Type B pancreatic cell (in vitro differentiated cells): ENCODE measurements around the gene SKAP1. TPM values are rescaled to one million over a fixed set of nuclear protein-coding genes. Genes with fewer than 3 reads are reported as not detected.

Experiments used
- DNase-seq: peaks from one replicate; pipeline ENCODE4 v3.0.0; 2021; ENCODE audit warnings: mixed read lengths; ENCODE audit not compliant: unreplicated experiment; ENCODE audit errors: extremely low spot score
- H3K27ac Mint-ChIP-seq: 2 replicates; pipeline ENCODE4 v1.8.0; 2021; ENCODE audit warnings: mild to moderate bottlenecking, mixed read lengths
- H3K27me3 Mint-ChIP-seq: 2 replicates; pipeline ENCODE4 v1.8.0; 2021; ENCODE audit warnings: mixed read lengths
- H3K36me3 Mint-ChIP-seq: 2 replicates; pipeline ENCODE4 v1.8.0; 2021; ENCODE audit warnings: mixed read lengths
- H3K4me1 Mint-ChIP-seq: one replicate; pipeline ENCODE4 v1.8.0; 2021; ENCODE audit warnings: mixed read lengths; ENCODE audit not compliant: unreplicated experiment
- H3K4me3 Mint-ChIP-seq: 2 replicates; pipeline ENCODE4 v1.8.0; 2021; ENCODE audit warnings: mild to moderate bottlenecking, mixed read lengths
- H3K9me3 Mint-ChIP-seq: 2 replicates; pipeline ENCODE4 v1.8.0; 2021; ENCODE audit warnings: mixed read lengths
- total RNA-seq: library from RNA; stranded (reverse); gene quantifications from 2 replicates; pipeline ENCODE4 v1.2.1, GENCODE V29; 2021; ENCODE audit warnings: low replicate concordance
- TF ChIP-seq, protein P1 (sequence below): fragments of 200-600 bp; sonication (generic); conservative IDR thresholded peaks from 2 replicates; pipeline ENCODE4 v1.5.0; 2021; ENCODE audit warnings: antibody characterized with exemption, mild to moderate bottlenecking

SKAP1 gene
- total RNA-seq, 1 donor from 2014 or later: 0.43 TPM

DNA sequence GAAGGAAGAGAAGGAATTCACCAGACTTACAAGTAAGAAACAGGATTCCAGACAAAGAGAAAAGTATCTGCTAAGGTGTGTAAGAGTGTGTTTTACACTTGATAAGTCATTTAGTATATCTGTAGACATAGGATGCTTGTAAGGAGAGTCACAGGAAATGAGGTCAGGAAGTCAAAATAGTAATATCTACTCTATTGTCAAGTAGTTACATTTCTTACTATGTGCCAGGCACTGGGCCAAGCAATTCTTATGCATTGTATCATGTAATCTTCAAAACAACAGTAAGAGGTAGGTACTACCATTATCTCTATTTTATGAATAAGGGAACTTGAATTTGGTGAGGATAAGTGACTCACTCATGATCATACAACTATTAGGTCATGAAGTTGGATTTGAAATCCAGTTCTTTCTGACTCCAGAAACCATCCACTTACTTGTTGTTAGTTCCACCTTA is 193.3 kb downstream of the SKAP1 start:
- Mint-ChIP-seq H3K27me3 (peaks cover 10% of the 10 kb centered on the region), H3K4me1 (peaks cover 14% of the 10 kb centered on the region), H3K36me3 (no peaks in the 10 kb centered on the region), H3K27ac (no peak overlapping the region), H3K4me3 (no peak overlapping the region), H3K9me3 (no peaks in the 10 kb centered on the region)
- TF ChIP-seq, protein P1, sequence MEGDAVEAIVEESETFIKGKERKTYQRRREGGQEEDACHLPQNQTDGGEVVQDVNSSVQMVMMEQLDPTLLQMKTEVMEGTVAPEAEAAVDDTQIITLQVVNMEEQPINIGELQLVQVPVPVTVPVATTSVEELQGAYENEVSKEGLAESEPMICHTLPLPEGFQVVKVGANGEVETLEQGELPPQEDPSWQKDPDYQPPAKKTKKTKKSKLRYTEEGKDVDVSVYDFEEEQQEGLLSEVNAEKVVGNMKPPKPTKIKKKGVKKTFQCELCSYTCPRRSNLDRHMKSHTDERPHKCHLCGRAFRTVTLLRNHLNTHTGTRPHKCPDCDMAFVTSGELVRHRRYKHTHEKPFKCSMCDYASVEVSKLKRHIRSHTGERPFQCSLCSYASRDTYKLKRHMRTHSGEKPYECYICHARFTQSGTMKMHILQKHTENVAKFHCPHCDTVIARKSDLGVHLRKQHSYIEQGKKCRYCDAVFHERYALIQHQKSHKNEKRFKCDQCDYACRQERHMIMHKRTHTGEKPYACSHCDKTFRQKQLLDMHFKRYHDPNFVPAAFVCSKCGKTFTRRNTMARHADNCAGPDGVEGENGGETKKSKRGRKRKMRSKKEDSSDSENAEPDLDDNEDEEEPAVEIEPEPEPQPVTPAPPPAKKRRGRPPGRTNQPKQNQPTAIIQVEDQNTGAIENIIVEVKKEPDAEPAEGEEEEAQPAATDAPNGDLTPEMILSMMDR: no peak
- no peak for DNase-seq

DNA sequence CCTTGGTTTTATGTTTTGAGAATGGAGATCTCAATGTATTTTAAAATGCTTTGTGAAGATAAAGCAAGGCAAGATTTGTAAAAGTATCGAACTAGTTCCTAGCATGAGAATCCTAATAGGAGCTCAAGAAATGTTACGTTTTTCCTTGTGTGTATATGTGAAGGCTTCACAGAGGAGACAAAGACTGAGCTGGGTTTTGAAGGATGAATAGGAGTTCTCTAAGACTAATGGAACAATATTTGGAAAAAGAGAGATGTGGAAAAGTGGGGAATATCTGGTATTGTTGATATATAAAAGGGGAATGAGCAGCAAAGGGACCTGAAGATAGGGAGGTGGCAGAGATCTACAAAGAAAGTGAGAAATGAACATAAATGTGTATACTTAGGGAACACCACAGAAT is 195.1 kb downstream of the SKAP1 start:
- H3K27me3 Mint-ChIP-seq: peaks cover 15% of the 10 kb centered on the region
- no peak for DNase-seq
- H3K36me3 Mint-ChIP-seq: no peaks in the 10 kb centered on the region
- peaks cover 10% of the 10 kb centered on the region for H3K4me1 Mint-ChIP-seq
- H3K9me3 Mint-ChIP-seq: no peaks in the 10 kb centered on the region
- no peak overlapping the region for H3K4me3 Mint-ChIP-seq
- no peak overlapping the region for H3K27ac Mint-ChIP-seq
- TF ChIP-seq, protein P1: no peak

DNA sequence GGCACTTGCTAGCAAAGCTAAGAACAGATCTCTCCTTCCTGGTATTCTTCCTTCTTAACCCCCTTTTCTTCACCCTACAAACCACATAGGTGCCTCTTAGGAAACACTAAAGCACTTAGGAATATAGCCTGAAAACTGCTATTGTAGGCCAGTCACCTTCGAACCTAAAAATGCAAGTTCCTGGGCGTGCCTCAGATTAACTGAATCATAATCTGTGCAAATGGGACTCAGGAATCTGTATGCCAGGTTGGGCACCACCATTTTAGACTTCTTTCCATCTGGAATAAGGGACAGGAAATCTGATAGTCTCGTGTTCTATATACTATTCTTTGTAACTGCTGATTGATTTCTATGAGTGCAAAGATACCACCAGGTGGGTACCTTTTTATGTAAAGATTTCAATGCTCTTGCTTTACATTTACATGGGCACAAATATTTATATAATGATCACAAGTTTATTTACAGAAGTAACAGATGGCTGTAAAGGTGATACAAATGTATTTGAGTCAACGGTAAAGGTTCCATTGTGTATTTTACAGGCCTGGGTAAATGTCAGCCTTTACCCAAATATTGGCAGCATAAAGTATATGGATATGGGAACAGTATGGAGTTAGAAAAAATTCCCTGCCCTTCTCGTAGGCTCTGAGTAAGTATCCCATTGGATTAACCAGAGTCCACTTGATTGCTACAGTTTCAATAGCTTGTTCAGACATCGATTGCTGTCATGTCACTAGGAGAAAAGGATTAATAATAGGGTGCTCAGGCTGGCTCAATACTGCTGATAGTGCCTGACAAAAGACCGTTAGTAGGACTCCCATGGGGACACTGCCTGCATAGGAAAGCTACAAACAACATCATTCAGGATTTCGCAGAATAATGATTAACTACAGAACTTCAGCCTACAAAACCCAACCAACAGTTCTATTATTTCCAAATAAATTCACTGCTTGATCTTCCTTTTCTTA is 197.7 kb downstream of the SKAP1 start:
- Mint-ChIP-seq H3K4me3 (no peak overlapping the region), H3K9me3 (no peaks in the 10 kb centered on the region), H3K27ac (no peak overlapping the region), H3K36me3 (no peaks in the 10 kb centered on the region), H3K27me3 (peaks cover 19% of the 10 kb centered on the region), H3K4me1 (peaks cover 7% of the 10 kb centered on the region)
- TF ChIP-seq, protein P1: no peak
- no peak for DNase-seq

DNA sequence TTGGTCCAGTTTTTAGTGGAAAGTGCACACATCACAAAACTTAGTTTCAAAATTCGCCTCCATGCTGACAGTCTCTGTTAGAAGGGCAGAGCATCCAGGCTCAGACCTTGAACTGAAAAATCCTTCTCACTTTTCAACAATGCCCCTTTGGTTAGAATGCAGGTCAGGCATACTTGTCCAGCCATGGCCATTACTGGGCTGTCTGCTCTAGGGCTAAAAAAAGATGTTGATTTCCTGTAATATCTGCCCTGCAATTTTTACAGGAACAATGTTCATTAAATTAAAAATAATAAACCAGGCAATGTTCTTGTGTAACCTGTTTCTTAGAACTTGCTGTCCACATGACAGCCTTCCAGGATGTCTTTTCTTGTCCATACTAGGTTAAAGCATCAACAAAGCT is 200.1 kb downstream of the SKAP1 start:
- no peak overlapping the region for H3K27ac Mint-ChIP-seq
- no peak overlapping the region for H3K4me3 Mint-ChIP-seq
- H3K36me3 Mint-ChIP-seq: no peaks in the 10 kb centered on the region
- TF ChIP-seq, protein P1: no peak
- no peaks in the 10 kb centered on the region for H3K9me3 Mint-ChIP-seq
- peaks cover 16% of the 10 kb centered on the region for H3K4me1 Mint-ChIP-seq
- H3K27me3 Mint-ChIP-seq: peaks cover 30% of the 10 kb centered on the region
- DNase-seq: no peak

DNA sequence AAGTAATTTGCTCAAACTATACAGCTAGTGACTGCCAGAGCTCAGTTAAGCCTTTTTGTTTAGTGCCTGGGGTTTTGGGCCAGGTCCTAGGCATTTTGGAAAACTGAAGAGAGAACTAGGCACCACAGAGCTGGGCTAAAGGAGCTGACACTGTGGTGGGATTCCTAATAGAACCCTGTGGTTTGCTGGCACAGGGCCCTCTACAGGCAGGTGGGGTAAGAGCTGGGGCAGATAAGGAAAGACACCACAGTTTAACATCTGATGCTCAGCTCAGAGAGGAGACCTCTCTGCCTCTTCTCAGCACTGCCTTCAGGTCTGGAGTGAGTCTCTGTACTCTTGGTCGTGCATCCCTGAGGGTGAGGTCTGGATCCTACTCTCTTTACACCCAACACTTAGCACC is 201.3 kb downstream of the SKAP1 start:
- Mint-ChIP-seq H3K4me1 (peaks cover 16% of the 10 kb centered on the region), H3K27ac (no peak overlapping the region), H3K36me3 (no peaks in the 10 kb centered on the region), H3K9me3 (no peaks in the 10 kb centered on the region), H3K27me3 (peaks cover 33% of the 10 kb centered on the region), H3K4me3 (no peak overlapping the region)
- TF ChIP-seq, protein P1: no peak
- no peak for DNase-seq
